ENCODE data around the gene YWHAB.

Gene YWHAB

DNA sequence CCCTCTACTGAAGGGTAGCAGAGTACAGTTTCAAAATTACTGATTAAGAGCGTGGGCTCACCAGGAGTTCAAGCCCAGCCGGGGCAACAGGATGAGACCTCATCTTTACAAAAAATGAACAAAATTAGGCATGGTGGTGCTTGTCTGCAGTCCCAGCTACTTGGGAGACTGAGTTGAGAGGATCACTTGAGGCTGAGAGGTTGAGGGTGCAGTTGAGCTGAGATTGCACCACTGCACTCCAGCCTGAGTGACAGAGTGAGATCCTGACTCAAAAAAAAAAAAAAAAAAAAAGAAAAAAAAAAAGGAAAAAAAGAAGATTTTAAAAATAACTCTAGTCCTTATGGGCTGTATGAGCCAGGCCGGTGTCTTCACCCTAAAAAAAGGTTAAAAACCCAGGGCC is 43.1 kb downstream of the YWHAB start:
- peaks cover 9% of the 10 kb centered on the region; the same call in 1 of the 2 replicates for H3K36me3 ChIP-seq (ENCODE audit: insufficient read depth, low read length)
- no peaks in the 10 kb centered on the region for H4K20me1 ChIP-seq (ENCODE audit: insufficient read depth, low read length, poor library complexity, severe bottlenecking)

DNA sequence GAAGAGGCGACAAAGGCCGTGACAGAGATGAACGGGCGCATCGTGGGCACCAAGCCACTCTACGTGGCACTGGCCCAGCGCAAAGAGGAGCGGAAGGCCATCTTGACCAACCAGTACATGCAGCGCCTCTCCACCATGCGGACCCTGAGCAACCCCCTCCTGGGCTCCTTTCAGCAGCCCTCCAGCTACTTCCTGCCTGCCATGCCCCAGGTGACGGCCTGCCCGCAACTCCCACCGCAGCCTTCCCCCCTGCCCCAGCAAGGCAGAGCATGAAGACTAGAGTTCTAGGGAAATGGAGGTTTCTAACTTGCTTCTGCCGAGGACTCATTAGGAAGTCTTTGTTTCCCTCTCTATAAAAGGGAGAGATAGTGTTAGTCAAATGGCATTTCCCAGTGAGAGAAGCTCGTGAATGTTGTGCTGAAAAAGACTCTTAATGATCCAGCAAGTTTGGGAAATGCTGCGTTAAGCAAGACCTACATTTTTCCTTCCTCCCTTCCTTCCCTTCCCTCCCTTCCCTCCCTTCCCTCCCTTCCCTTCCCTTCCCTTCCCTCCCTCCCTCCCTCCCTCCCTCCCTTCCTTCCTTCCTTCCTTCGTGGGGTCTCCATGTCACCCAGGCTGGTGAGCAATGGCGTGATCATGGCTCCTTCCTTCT is 45.1 kb downstream of the YWHAB start:
- TF ChIP-seq EZH2phosphoT487 (IDR thresholded peaks at IDR 0.05; ENCODE audit: borderline replicate concordance): no peak
- TF ChIP-seq, protein P1, sequence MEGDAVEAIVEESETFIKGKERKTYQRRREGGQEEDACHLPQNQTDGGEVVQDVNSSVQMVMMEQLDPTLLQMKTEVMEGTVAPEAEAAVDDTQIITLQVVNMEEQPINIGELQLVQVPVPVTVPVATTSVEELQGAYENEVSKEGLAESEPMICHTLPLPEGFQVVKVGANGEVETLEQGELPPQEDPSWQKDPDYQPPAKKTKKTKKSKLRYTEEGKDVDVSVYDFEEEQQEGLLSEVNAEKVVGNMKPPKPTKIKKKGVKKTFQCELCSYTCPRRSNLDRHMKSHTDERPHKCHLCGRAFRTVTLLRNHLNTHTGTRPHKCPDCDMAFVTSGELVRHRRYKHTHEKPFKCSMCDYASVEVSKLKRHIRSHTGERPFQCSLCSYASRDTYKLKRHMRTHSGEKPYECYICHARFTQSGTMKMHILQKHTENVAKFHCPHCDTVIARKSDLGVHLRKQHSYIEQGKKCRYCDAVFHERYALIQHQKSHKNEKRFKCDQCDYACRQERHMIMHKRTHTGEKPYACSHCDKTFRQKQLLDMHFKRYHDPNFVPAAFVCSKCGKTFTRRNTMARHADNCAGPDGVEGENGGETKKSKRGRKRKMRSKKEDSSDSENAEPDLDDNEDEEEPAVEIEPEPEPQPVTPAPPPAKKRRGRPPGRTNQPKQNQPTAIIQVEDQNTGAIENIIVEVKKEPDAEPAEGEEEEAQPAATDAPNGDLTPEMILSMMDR (conservative IDR thresholded peaks at IDR 0.05; ENCODE audit: low read length): no peak
- H3K27me3 ChIP-seq (ENCODE audit: insufficient read depth, low read length, poor library complexity, severe bottlenecking): no peaks in the 10 kb centered on the region

More for the DNA sequence above, 43.1 kb downstream of the YWHAB start:
- H3K4me1 ChIP-seq (ENCODE audit: insufficient read depth, low read length, poor library complexity, severe bottlenecking): no peaks in the 10 kb centered on the region
- H3K9me3 ChIP-seq (ENCODE audit: insufficient read depth, low read depth, low read length): no peaks in the 10 kb centered on the region
- H3F3A ChIP-seq (ENCODE audit: low read depth): no peaks in the 10 kb centered on the region
- no peak overlapping the region for H2AFZ ChIP-seq (ENCODE audit: low read length)
- no peak overlapping the region for H3K4me3 ChIP-seq (ENCODE audit: low read length, poor library complexity, severe bottlenecking)
- H3K27me3 ChIP-seq (ENCODE audit: insufficient read depth, low read length, poor library complexity, severe bottlenecking): no peaks in the 10 kb centered on the region
- no peaks in the 10 kb centered on the region for H3K9me2 ChIP-seq (replicated peaks; ENCODE audit: low read depth, low read length)
- no peaks in the 10 kb centered on the region for H3K79me2 ChIP-seq (ENCODE audit: insufficient read depth, low read length)
- H3K4me2 ChIP-seq (ENCODE audit: low read depth, low read length, poor library complexity, severe bottlenecking): no peak overlapping the region
- TF ChIP-seq, protein P1 (conservative IDR thresholded peaks at IDR 0.05; ENCODE audit: low read length): no peak
- no peak for TF ChIP-seq EZH2phosphoT487 (IDR thresholded peaks at IDR 0.05; ENCODE audit: borderline replicate concordance)
- no peak overlapping the region for H3K9ac ChIP-seq (ENCODE audit: low read depth, low read length, poor library complexity, severe bottlenecking)

DNA sequence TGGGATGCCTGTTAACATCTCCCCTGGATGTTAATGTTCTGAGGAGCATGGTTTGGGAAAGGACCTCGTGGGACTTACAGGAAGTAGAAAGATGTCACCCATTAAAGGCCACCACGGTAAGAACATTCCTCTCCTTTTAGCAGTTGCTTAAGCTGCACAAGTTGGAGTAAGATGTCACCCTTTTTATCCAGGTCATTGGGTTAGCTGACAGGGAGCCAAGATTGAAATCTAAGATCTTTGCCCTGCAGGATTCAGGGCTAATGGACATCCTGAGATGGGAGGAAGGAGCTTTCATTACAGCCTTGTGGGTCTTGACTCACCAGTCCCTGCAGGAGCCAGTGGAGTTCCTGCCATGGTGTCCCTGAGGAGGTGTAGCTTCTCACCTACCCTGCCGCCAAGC is 46.4 kb downstream of the YWHAB start:
- Histone ChIP-seq H3K27me3 (ENCODE audit: insufficient read depth, low read length, poor library complexity, severe bottlenecking) (no peaks in the 10 kb centered on the region), H3K36me3 (ENCODE audit: insufficient read depth, low read length) (peaks cover 9% of the 10 kb centered on the region; the same call in 1 of the 2 replicates), H3K4me3 (ENCODE audit: low read length, poor library complexity, severe bottlenecking) (no peak overlapping the region), H3K9ac (ENCODE audit: low read depth, low read length, poor library complexity, severe bottlenecking) (no peak overlapping the region), H3K4me1 (ENCODE audit: insufficient read depth, low read length, poor library complexity, severe bottlenecking) (no peaks in the 10 kb centered on the region), H3F3A (ENCODE audit: low read depth) (no peaks in the 10 kb centered on the region), H3K9me3 (ENCODE audit: insufficient read depth, low read depth, low read length) (no peaks in the 10 kb centered on the region), H4K20me1 (ENCODE audit: insufficient read depth, low read length, poor library complexity, severe bottlenecking) (no peaks in the 10 kb centered on the region), H3K79me2 (ENCODE audit: insufficient read depth, low read length) (no peaks in the 10 kb centered on the region), H2AFZ (ENCODE audit: low read length) (no peak overlapping the region), H3K9me2 (replicated peaks; ENCODE audit: low read depth, low read length) (no peaks in the 10 kb centered on the region), H3K4me2 (ENCODE audit: low read depth, low read length, poor library complexity, severe bottlenecking) (no peak overlapping the region)
- TF ChIP-seq EZH2phosphoT487 (IDR thresholded peaks at IDR 0.05; ENCODE audit: borderline replicate concordance): no peak
- TF ChIP-seq, protein P1 (conservative IDR thresholded peaks at IDR 0.05; ENCODE audit: low read length): no peak

More for the DNA sequence above, 45.1 kb downstream of the YWHAB start:
- Histone ChIP-seq H2AFZ (ENCODE audit: low read length) (no peak overlapping the region), H4K20me1 (ENCODE audit: insufficient read depth, low read length, poor library complexity, severe bottlenecking) (no peaks in the 10 kb centered on the region), H3K79me2 (ENCODE audit: insufficient read depth, low read length) (no peaks in the 10 kb centered on the region), H3K9me2 (replicated peaks; ENCODE audit: low read depth, low read length) (no peaks in the 10 kb centered on the region), H3F3A (ENCODE audit: low read depth) (no peaks in the 10 kb centered on the region), H3K4me3 (ENCODE audit: low read length, poor library complexity, severe bottlenecking) (no peak overlapping the region), H3K4me2 (ENCODE audit: low read depth, low read length, poor library complexity, severe bottlenecking) (no peak overlapping the region), H3K36me3 (ENCODE audit: insufficient read depth, low read length) (peaks cover 9% of the 10 kb centered on the region; the same call in 1 of the 2 replicates), H3K9me3 (ENCODE audit: insufficient read depth, low read depth, low read length) (no peaks in the 10 kb centered on the region), H3K9ac (ENCODE audit: low read depth, low read length, poor library complexity, severe bottlenecking) (no peak overlapping the region), H3K4me1 (ENCODE audit: insufficient read depth, low read length, poor library complexity, severe bottlenecking) (no peaks in the 10 kb centered on the region)

All from Loucy (cell line).